GM12891 (cell line): Measurements from ENCODE around the gene LCN6.

Experiments
- PAX5 ChIP-seq: IDR thresholded peaks from 2 replicates; pipeline ENCODE4 v1.6.1; 2011; ENCODE audit warnings: low read length, moderate library complexity, mild to moderate bottlenecking; ENCODE audit not compliant: insufficient read depth, severe bottlenecking
- POLR2A ChIP-seq: IDR thresholded peaks from 2 replicates; pipeline ENCODE4 v1.6.1; 2011; ENCODE audit warnings: low read depth, low read length, control low read depth
- POLR2AphosphoS5 ChIP-seq: IDR thresholded peaks from 2 replicates; pipeline ENCODE4 v1.6.1; 2011; ENCODE audit warnings: low read depth, low read length, control low read depth
- SPI1 ChIP-seq: IDR thresholded peaks from 2 replicates; pipeline ENCODE4 v1.6.1; 2011; ENCODE audit warnings: low read depth, low read length, control low read depth
- TAF1 ChIP-seq: IDR thresholded peaks from 2 replicates; pipeline ENCODE4 v1.6.1; 2011; ENCODE audit warnings: low read depth, low read length, control low read depth

- TF ChIP-seq POLR2A (no peak), SPI1 (no peak), POLR2AphosphoS5 (no peak), TAF1 (no peak), PAX5 (no peak)
Measured at GRCh38 chr9:136757328-136757727, 9.0 kb upstream of the LCN6 start.
